Kidney glomerular epithelial cell (primary cell): Measurements from ENCODE around the gene NANOS3.
A peak's percentile ranks its signal among the peaks of the same experiment; 100 is the strongest.

Experiments
- DNase-seq: peaks from one replicate; lab custom pipeline; 2025; lab: John Stamatoyannopoulos, UW

The NANOS3 gene

GRCh38 chr19:13876834-13877233 is at the start of gene NANOS3:
Gene NANOS3 (plus strand): TSS chr19:13877134. CDS start chr19:13877249, 115 bp downstream.
- no peak for DNase-seq

GRCh38 chr19:13827656-13828055 is 49.3 kb upstream of the NANOS3 start:
- DNase-seq, result no peak

GRCh38 chr19:13830114-13830740 is 46.7 kb upstream of the NANOS3 start:
- no peak for DNase-seq

- DNase-seq, result no peak
Observed at GRCh38 chr19:13830741-13831536, 46.0 kb upstream of the NANOS3 start.

GRCh38 chr19:13831537-13832467 is 45.1 kb upstream of the NANOS3 start:
- no peak for DNase-seq

- peak; percentile 77 for DNase-seq
Observed at GRCh38 chr19:13833330-13834243, 43.3 kb upstream of the NANOS3 start.

- DNase-seq, result peak; percentile 57
Observed at GRCh38 chr19:13834244-13835069, 42.5 kb upstream of the NANOS3 start.

- no peak for DNase-seq
Observed at GRCh38 chr19:13835791-13836723, 40.9 kb upstream of the NANOS3 start.

GRCh38 chr19:13838435-13839129 is 38.4 kb upstream of the NANOS3 start:
- no peak for DNase-seq

- peak; percentile 42 for DNase-seq
Observed at GRCh38 chr19:13839130-13839937, 37.6 kb upstream of the NANOS3 start.

- no peak for DNase-seq
Observed at GRCh38 chr19:13839938-13840304, 37.0 kb upstream of the NANOS3 start.

GRCh38 chr19:13840305-13841085 is 36.4 kb upstream of the NANOS3 start:
- DNase-seq, result peak; percentile 47

- no peak for DNase-seq
Observed at GRCh38 chr19:13841086-13841961, 35.6 kb upstream of the NANOS3 start.

GRCh38 chr19:13841962-13842290 is 35.0 kb upstream of the NANOS3 start:
- no peak for DNase-seq

GRCh38 chr19:13842291-13843103 is 34.4 kb upstream of the NANOS3 start:
- peak; percentile 43 for DNase-seq
